H1 (cell line): ENCODE measurements around the gene SCN1B. TPM values are rescaled to one million over a fixed set of nuclear protein-coding genes. Genes with fewer than 3 reads are reported as not detected.

Experiments
- BACH1 ChIP-seq: IDR thresholded peaks from 2 replicates; pipeline ENCODE4 v1.6.1; 2012; ENCODE audit warnings: low read length, improper control_type of control experiment
- EZH2 ChIP-seq: fragments of 200-600 bp; sonication (generic); IDR thresholded peaks from 2 replicates; pipeline ENCODE4 v1.7.1; 2012; ENCODE audit warnings: low read depth, mild to moderate bottlenecking, moderate library complexity, low read length, inconsistent platforms; ENCODE audit not compliant: severe bottlenecking
- JUND ChIP-seq: IDR thresholded peaks from 2 replicates; pipeline ENCODE4 v1.6.1; 2011; ENCODE audit warnings: mild to moderate bottlenecking, improper control_type of control experiment, low read length
- KDM1A ChIP-seq: fragments of 200-600, 300-600 bp; sonication (generic); IDR thresholded peaks from 2 replicates; pipeline ENCODE4 v1.7.1; 2016; ENCODE audit warnings: mild to moderate bottlenecking, low read length, borderline replicate concordance
- SP4 ChIP-seq: IDR thresholded peaks from 2 replicates; pipeline ENCODE4 v1.6.1; 2012; ENCODE audit warnings: low read length, inconsistent platforms
- polyA plus RNA-seq, 7 experiments: library from polyadenylated mRNA; depleted of rRNA in 3 of 7; stranded (reverse) in 5 of 7; unstranded in 2 of 7; fragments of >200 nt in 5 of 7; fragments of 200-250 nt in 2 of 7; gene quantifications; 1 replicate in 5 of 7; 2 replicates in 1 of 7; 4 replicates in 1 of 7; pipeline versions ENCODE4 v1.2.1 to v1.2.3, GENCODE V29; 2011 to 2013; ENCODE audit warnings: missing spikeins in 2 of 7, mixed read lengths in 2 of 7
- total RNA-seq: library from RNA; stranded (reverse); fragmentation: NEBNext Ultra II Directional; extraction: Animal tissue kit (Norgen Biotek cat#: 25700); gene quantifications from 2 replicates; pipeline ENCODE4 v1.2.1, GENCODE V29; 2021

Gene SCN1B
- total and polyA plus RNA-seq, 2 of the 8 experiments (the other 6 are each of a cell fraction or from before 2014, with no cell fraction given) = 3.1 to 3.5 TPM

DNA sequence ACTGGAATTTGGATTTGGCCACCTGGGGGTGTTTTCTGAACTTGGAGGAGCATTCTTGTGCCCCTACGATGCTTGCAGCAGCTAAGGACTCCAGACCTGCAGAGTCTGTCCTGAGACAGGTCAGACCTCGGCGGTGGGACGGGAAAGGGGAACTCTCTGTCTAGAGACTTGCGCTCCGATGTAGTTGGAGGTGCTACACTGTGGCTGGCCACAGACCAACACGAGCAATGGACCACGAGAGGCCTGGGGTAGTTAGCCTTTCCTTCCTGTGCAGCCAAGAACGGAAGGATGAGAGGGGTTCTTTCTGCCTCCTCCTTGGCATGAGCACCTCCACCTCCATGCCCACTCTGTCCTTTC lies 36.0 kb upstream of the SCN1B start (continued):
- no peak for TF ChIP-seq SP4
- TF ChIP-seq JUND = no peak
- no peak for TF ChIP-seq BACH1
- no peak for TF ChIP-seq KDM1A
- TF ChIP-seq EZH2 = no peak
